Lower leg skin (tissue), 3 donors: Measurements from ENCODE around the gene IQCK.

Experiments used
- CTCF ChIP-seq, 3 donors: fragments of 450-650 bp; IDR thresholded peaks; one replicate each; pipeline ENCODE4 v1.5.1; 2016; ENCODE audit warnings: antibody characterized with exemption in 3 of 3, mild to moderate bottlenecking in 3 of 3, moderate library complexity in 2 of 3
- POLR2A ChIP-seq, 2 donors: fragments of 450-650 bp; IDR thresholded peaks; one replicate each; pipeline ENCODE4 v1.6.1; 2016 to 2017; ENCODE audit warnings: antibody characterized with exemption in 2 of 2, mild to moderate bottlenecking in 1 of 2, moderate library complexity in 1 of 2

- TF ChIP-seq CTCF (IDR thresholded peaks at IDR 0.05) = no peak
- no peak for TF ChIP-seq POLR2A (IDR thresholded peaks at IDR 0.05)
Observed at GRCh38 chr16:19898924-19899604, 181.0 kb downstream of the IQCK start.
